NCI-H2029 treated with DMSO at 0.1 percent for 48 hours (cell line): Measurements from ENCODE around the gene TMEM54.

ENCODE experiments used
- DNase-seq: peaks from one replicate; lab custom pipeline; 2025; lab: John Stamatoyannopoulos, UW

Gene TMEM54

DNA sequence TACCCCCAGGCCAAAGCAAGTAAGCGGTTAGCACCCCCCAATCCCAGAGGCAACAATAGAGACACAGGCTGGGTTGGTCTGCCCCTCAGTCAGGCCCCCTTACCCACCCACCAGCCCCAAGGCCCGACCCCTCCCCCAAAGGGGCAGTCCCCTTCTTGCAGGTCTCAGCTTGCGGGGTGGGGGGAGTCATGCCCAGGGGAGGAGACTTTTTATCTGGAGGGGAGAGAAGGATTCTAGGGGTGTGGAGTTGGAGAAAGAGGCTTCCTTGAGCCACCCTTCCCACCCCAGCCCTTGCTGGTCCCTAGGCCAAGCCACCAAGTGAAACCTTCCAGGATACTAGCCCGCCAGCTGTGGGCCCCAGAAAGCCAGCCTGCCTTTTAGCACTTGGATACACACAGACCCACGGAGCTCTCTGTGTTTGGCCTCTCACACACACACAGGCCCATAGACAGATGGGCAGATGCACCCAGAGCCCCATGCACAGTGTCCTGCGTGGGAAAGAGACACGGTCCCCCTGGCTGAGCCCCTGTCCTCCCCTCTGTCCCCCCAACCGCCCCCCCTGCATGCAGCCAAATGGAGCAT is 7.1 kb downstream of the TMEM54 start:
- no peak for DNase-seq

DNA sequence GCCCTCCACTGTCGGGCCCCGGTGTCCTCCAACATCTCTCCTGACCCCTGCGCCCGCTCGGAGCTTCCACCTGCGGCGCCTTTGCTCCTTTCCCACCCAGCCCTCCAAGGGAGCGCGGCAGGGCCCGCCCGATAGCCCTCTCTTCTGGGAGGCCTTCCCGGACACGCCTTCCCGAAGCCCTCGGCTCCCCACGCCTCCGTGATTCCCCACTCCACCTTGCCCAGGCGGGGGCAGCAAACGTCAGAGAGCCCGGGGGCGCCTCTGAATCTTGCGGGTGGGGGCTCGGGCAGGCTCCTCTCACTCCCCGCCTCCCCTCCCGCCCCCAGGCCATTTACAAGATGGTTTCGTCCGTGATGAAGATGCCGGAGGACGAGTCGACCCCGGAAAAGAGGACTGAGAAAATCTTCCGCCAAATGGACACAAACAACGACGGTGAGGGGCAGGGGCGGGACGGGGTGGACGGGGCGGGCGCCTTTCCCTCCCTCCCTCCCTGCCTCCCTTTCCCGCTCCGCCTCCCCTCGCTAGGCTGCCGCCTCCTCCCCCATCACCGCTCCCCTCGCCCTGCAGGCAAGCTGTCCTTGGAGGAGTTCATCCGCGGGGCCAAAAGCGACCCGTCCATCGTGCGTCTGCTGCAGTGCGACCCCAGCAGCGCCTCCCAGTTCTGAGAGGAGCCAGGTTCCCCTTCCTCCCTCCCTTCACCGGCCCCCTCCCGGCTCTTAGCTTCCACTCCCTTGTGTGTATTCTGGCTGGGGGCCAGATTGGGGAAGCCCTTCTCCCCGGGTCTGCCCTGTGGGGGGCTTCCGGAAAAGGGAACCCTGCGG is 7.8 kb downstream of the TMEM54 start:
- DNase-seq = no peak

DNA sequence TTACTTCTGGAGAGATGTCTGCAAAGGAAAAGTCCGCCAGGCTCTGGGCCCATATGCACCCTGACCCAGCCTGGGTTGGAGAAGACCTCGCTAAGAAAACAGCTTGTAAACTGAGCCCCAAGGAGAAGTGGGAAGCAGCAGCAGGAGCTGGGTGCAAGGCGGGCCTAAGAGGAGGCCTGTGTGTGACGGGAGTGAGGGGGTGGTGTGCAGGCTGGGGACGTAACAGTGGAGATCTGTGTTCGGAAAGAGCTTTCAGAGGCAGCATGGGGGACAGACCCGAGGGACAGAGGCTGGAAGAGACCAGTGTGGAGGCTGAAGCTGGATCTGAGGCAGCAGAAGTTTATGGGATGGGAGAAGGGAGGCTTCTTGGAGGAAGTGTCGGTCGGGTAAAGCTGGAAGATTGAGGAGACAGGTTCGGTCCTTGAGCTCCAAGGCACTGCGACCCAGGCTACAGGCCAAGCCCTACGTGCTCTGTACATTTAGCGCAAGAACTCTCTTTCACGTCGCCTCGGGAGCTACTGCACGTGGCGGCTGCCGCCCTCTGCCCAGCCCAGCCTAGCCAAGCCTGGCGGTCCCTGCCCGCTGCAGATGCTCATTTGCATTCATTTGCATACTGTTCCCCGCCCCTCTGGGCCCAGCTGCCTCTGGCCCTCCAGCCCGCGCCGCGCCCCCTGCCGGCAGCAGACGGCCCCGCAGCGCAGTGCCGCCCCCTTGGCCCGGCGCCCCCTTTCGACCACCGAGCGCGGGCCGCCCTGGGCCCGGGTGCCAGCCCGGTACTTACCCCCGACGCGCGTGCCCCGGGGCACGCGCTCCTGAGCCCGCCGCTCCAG is 8.6 kb downstream of the TMEM54 start:
- no peak for DNase-seq

DNA sequence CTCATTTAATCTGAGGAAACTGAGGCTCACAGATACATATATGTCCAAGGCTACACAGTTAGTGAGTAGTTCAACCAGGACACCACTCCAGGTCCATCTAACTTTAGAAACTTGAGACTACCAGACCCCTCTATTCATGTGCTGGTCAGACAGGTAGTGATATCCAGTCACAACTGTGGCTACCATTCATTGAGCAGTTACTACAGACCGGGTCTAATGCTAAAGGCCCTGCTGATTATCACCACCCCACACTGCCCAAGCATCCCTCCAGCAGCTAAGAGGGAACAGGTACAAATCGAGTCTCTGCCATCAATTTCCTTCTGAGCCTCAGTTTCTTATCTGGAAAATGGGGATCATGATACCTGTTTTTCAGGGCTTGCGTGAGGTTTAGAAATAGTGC is 9.6 kb downstream of the TMEM54 start:
- no peak for DNase-seq

DNA sequence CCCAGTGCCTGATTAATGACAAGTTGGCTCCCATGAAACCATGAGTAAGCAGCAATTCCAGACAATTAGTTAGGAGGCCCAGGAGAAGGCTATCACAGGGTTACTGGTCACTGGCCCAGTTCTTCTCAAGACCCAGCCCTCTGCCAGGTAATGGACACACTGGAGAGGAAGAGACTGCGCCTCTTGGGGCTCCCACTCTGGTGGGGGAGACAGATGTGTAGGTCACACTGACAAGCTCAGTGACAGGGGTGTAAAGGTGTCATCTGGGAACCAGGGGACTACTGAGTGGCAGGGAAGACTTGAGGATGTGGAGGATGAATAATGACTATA is 10.0 kb downstream of the TMEM54 start:
- DNase-seq = no peak

DNA sequence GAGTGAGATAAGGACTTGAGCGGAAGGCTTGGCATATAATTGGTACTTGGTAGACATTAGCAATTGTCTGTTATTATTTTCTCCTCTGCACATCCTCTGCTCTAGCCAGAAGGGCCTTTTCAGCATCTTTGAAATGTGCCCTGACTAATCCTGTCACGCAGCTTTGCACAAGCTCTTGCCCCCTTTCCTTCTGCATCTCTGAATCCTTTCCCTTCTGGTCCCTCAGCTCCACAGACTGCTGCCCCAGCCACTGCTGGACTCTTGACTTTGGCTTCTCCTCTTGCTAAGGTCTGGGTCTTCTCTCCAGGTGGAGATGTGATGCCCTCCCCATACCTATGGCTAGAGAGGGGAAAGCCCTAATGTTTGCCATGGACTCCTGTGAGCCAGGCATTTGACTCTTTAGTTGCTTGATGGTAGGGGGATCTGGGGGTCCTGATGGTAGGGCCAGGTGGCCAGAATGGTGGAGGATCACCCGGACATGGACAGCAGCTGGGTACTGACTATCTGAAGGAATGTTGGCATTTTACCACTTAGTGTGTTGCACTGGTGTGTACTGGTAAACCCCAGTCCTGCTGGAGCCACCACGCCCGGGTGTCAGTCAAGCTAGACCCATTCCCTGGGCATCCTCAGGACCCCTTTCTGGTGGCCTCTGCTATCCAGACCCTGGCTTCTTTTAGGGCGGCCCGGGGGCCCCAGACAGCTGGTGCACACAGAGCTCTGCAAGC is 10.5 kb downstream of the TMEM54 start:
- no peak for DNase-seq

DNA sequence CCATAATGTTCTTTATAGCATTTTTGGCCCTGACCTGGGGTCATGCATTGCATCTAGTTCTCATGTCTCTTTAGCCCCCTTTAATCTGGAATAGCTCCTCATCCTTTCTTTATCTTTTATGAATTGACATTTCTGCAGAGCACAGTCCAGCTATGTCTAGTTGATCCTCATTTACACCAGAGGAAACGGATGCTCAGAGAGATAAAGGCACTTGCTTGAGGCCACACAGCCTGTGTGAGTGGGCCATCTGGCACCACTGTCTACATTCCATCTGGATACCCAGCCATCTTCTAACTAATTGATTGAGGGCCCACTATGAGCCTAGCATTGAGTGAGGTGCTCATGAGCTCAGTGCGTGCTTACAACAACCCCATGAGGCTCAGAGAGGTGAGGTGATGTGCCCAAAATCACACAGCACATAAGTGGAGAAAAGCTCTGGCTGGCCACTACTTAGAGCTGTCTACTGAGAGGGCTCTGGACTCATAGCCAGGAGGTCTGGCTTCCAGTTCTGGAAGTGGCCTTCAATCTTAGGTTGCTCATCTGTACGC is 11.4 kb downstream of the TMEM54 start:
- DNase-seq = no peak

DNA sequence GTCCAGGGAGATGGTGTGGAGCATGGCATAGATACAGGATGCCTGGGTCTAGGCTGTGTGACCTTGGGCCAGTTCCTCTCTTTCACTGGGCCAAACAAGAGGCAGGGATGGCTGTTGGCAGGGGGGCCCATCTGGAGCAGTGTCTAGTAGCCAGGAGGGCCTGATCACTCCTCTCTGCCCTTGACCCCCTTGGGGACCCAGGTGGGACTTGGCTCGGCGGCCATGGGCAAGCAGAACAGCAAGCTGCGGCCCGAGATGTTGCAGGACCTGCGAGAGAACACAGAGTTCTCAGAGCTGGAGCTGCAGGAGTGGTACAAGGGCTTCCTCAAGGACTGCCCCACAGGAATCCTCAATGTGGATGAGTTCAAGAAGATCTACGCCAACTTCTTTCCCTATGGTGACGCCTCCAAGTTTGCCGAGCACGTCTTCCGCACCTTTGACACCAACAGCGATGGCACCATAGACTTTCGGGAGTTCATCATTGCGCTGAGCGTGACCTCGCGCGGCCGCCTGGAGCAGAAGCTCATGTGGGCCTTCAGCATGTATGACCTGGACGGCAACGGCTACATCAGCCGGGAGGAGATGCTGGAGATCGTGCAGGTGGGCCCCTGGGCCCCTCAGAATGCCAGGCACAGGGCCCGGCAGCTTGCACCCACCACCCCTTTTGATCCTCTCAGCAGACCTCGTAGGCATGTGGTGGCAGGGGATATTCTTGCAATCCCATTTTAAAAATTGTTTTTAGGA is 12.3 kb downstream of the TMEM54 start:
- DNase-seq = no peak

DNA sequence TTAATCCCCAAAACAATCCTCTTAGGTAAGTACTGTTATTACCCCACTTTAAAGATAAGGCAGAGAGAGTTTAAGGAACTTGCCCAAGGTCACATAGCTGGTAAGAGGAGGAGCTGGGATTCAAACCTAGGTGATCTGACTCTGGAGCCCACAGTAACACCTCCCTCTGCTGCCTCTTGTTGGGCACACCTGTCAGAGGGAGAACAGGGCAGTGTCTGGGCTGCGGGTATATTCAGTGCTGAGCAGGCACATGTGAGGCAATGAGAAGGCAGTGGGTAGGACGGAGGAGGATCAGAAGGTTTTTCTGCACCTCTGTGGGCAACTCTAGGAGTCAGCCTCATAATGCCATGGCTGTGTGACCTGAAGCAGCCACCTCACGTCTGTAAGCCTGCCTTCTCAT is 13.1 kb downstream of the TMEM54 start:
- no peak for DNase-seq

DNA sequence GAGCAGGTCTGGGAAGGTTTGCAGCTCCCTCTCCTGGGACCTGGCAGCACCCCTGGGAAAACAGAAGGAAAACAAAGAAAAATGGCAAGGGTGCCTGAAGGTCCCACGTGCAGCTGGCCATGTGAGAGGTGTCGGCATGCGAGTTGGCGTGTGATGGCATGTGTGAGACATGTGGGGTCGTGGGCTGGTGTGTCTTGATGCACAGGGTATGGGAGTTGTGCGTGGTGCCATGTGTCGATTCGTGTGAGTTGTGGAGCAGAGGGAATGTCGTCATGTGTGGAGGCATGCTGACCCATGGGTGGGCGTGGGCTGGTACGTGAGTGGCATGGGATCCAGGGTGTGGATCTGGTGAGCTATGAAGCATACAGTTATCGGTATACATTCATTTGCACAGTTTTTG is 13.6 kb downstream of the TMEM54 start:
- DNase-seq = no peak

DNA sequence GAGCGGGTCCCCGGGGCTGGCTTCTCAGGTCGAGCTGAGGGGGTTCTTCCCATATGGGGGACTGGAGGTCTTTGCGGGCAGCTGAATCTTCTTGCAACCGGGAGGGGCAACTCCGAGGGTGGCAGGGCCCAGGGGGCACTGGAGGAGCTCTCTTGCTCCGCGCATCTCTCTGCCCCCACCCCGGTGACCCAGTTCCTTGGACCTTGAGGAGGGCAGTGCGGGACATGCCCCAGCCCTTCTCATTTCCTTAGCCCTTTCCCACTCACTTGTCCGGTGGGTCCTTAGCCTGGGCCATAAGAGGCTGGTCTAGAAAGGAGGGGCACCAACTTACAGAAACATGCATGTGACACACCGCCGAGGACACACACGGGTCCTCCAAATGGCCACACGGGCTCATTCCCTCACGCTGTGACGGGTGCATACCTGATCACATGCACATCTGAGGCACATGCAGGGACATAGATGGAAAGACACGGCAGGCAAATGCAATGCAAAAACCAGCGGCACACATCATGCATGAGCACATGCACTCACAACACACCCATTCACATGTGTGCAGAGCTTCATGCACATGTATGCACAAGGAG is 14.3 kb downstream of the TMEM54 start:
- DNase-seq = no peak

DNA sequence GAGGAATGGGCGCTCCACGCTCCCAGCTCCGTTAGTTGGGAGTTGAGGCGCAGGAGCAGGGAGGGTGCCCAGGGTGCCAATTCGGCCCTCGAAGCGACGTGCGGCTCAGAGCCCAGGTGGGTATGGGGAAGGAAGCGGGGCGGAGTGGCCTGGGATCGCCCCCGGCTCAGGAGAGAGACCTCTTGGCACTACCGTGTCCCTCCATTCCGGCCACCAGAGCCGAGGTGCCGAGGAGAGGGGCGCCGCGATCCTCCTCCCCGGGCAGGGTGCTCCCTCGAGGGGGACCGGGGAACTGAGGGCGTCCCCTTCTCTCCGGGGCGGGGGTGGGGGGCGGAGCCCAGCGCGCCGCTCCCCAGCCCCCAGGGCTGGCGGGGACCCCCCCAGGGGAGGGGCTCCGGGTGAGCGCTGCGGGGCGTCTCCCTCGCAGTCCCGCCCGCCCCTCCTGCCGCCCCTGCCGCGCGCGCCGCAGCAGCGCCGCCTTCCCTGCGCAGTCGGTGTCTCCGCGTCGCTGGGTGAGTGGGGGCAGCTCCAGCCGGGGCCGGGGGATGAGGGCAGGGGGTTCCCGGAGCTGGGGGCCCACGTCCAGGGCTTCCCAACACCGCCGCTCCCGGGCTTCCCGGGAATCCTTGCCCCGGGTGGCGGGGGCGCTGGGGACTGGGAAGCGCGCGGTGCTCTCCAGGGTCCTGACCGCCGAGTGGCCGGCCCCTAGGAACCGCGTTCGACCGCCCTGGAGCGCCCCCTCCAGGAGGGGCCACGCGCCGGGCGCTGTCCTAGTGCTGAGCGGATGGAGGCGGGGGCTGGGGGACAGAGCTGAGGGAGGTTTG is 15.0 kb downstream of the TMEM54 start, which contains the start of gene HPCA:
Gene HPCA (plus strand): TSS at position 488 of the 824 bp plus-strand sequence. CDS start 2,408 bp downstream, outside the sequence.
- no peak for DNase-seq

DNA sequence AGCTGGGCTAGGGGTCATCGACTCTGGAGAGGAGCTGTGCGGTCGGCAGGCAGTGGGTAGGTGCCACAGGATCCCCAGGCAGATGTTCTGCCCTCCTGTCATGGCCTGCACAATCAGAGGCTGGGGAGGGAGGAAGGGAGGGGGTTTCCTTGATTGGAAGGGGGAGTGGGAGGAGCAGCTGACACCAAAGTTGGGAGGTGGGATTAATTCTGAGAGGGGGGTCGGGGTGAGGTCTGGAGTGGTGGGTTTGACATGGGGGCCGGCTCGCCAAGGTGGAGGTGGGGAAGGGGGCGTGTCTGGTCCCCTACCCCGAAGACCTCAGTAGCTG is 15.5 kb downstream of the TMEM54 start:
- no peak for DNase-seq

DNA sequence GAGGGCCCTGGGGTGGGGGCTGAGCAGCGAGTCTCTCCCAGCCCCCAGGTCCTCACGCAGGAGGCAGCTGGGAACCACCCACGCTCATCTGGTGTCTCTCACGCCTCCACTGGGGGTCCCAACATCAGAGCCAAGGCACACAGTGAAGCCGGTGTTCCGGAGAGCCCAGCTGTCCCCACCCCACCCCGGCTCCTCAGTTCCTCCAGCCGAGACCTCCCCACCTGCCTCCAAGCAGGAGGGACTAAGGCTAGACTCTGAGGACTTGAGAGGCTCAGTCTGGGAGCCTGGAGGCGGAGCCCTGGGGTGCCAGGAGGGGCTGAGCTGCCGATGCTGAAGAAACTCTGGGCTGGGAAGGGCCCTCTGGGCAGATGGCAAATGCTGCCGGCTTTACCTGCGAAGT is 16.5 kb downstream of the TMEM54 start:
- DNase-seq = no peak

DNA sequence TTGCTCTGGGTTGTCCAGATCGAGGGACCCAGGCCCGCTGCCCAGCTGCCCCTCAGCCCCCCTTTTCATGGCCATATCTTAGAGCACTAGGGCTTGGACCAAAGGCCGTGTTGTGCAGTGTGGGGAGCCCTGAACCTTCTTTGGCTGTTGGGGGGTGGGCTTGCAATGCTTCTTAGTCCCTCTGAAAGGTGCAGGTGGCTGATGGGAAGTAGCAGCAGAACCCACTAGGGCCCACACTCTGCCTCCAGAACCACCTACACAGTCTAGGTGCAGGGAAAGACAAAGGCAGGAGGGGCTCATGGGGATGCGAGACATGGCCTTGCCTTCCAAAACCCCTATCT is 17.2 kb downstream of the TMEM54 start:
- DNase-seq = no peak

DNA sequence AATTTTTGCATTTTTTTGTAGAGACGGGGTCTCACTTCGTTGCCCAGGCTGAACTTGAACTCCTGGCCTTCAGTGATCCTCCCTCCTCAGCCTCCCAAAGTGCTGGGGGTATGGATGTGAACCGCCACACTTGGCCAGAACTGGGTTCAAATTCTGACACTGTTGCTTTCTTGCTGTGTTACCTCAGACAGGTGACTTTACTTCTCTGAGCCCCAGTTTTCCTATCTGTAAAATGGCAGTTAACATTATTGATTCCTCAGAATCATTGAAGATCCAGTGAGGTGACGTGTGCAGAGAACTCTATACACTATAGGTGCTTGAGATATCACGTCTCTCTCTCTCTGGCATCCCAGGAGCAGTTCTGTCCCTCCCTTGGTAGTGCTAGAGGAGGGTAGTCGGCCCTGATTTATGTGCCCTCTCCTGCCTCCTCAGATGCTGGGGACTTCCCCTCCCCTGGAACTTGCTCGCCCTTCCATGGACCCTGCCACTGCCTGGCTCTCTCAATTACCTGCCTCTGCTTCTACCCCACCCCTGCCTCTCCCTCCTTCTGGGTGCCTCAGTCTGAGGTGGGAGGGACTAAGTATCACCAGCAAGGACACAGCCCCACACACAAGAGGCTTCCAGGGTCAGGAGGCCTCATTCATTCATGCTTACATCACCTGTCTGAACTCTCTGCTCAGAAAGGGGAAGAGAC is 17.7 kb downstream of the TMEM54 start:
- DNase-seq = no peak

DNA sequence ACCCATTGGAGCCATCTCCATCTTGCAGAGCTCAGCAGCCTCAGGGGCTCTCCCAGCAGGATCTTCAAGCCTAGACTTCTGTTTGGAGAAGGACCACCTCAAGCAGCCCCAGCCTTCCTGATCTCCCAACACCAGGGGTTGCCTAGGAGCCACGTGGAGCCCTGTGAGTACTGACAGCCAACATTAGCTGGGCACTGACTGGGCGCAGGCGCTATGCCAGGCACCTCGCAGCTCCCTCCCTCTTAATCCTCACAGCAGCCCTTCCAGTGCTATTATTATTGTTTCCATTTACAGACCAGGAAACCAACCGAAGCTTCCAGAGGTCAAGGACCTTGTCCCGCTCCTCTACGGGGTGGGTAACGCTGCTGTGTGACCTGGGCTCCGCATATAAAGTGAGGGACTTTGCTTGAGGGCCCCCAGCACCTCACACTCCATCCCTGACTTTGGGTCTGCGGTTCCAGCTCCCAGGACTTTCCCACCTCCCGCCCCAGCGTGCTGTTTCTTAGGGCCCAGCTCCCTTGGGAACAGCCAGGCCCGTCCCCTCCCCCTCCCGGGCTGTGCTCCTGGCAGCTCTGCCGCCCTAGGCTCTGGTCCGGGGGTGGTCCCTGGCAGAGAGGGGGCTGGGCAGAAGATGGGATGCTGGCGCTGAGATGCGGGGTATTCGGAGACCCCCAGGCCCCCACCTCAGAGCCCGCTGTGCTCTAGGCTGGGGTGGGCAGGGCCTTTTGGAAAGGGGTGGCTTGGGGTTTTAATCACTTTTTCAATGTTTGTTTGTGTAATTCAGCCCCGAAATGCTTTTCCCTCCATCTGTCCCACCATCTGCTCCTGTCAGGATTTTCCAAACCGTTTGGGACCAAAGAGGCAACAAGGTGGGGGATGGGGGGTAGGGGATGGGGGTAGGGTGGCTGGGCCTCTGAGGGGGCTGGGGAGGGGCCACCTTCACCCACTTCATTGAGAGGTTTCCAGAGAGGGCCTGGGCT is 19.0 kb downstream of the TMEM54 start:
- DNase-seq = no peak

DNA sequence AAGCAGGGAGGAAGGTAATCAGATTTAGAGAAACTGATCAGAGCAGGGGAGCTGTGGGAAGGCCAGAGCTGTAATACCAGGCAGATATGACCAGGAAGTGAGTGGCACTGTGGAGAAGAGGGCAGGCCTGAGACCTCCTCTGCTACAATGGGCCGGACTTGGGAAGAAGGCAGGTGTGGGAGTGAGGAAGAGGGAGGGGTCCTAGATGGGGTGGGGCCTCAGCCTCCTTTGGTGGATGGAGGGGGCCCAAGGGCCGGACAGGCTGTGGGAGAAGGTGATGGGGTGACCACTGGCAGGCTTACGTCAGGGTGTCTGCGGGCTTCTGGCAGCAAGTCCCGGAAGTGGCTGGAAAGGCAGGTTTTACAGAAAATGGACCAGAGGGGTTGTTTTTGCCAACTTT is 19.9 kb downstream of the TMEM54 start:
- DNase-seq = no peak
